ENCODE measurements around the gene ZP1. TPM values are rescaled to one million over a fixed set of nuclear protein-coding genes. Genes with fewer than 3 reads are reported as not detected.

ZP1 gene
- total and polyA plus RNA-seq, 2 of the 13 experiments (the other 11 are each of a cell fraction or from before 2014, with no cell fraction given), result 0.16 TPM; not detected in 1

- peak; percentile 98 for TF ChIP-seq ZNF18 (CRISPR knock-in tag; IDR thresholded peaks at IDR 0.05; ENCODE audit: insufficient replicate concordance)
- TF ChIP-seq CREB1 (IDR thresholded peaks at IDR 0.05), result no peak
- TF ChIP-seq CREB1 (CRISPR knock-in tag; IDR thresholded peaks at IDR 0.05), result peak; percentile 26; the same call in 1 of the 2 replicates
- no peak for TF ChIP-seq SOX6 (IDR thresholded peaks at IDR 0.05)
- peak; percentile 73; the same call in 1 of the 2 replicates for TF ChIP-seq SOX6 (CRISPR knock-in tag; IDR thresholded peaks at IDR 0.05)
- no peak for TF ChIP-seq ZNF451 (CRISPR knock-in tag; IDR thresholded peaks at IDR 0.05)
- TF ChIP-seq CREM (IDR thresholded peaks at IDR 0.05), result peak; percentile 20; the same call in 1 of the 2 replicates
- no peak for TF ChIP-seq CREM (CRISPR knock-in tag; IDR thresholded peaks at IDR 0.05)
- TF ChIP-seq ZNF546 (CRISPR knock-in tag; conservative IDR thresholded peaks at IDR 0.05), result peak; percentile 48; the same call in 1 of the 2 replicates
- peak; percentile 32; the same call in 1 of the 2 replicates for TF ChIP-seq RERE (CRISPR knock-in tag; IDR thresholded peaks at IDR 0.05; ENCODE audit: low read depth)
- TF ChIP-seq MYC (CRISPR knock-in tag; IDR thresholded peaks at IDR 0.05; ENCODE audit: borderline replicate concordance), result peak; percentile 64; the same call in 1 of the 2 replicates
- peak; percentile 66; the same call in 1 of the 2 replicates for TF ChIP-seq ZFP91 (CRISPR knock-in tag; IDR thresholded peaks at IDR 0.05; ENCODE audit: borderline replicate concordance)
- peak; percentile 74 for TF ChIP-seq HDAC1 (CRISPR knock-in tag; IDR thresholded peaks at IDR 0.05)
- TF ChIP-seq ZNF605 (CRISPR knock-in tag; IDR thresholded peaks at IDR 0.05), result peak; percentile 54; the same call in 1 of the 2 replicates
- TF ChIP-seq NCOR1 (IDR thresholded peaks at IDR 0.05; ENCODE audit: borderline replicate concordance, low read length), result peak; percentile 64
- peak; percentile 97 for TF ChIP-seq HOXD1 (CRISPR knock-in tag; IDR thresholded peaks at IDR 0.05)
- TF ChIP-seq ZBTB42 (CRISPR knock-in tag; IDR thresholded peaks at IDR 0.05), result peak; percentile 96
- TF ChIP-seq ZBTB44 (CRISPR knock-in tag; IDR thresholded peaks at IDR 0.05), result no peak
- peak; percentile 0; the same call in 1 of the 2 replicates for TF ChIP-seq DPF2 (CRISPR knock-in tag; IDR thresholded peaks at IDR 0.05; ENCODE audit: borderline replicate concordance, low read depth)
Measured at GRCh38 chr11:60855726-60856633, 11.4 kb upstream of the ZP1 start, which contains the start of gene PTGDR2 (continued).
